ENCODE measurements around the gene IL1RN. TPM values are rescaled to one million over a fixed set of nuclear protein-coding genes. Genes with fewer than 3 reads are reported as not detected.

Gene IL1RN
- total and polyA plus RNA-seq, 2 of the 13 experiments (the other 11 are each of a cell fraction or from before 2014, with no cell fraction given), result 21.2 to 101 TPM

GRCh38 chr2:113157118-113157896, 29.9 kb downstream of the IL1RN start (continued):
- TF ChIP-seq, protein P1, sequence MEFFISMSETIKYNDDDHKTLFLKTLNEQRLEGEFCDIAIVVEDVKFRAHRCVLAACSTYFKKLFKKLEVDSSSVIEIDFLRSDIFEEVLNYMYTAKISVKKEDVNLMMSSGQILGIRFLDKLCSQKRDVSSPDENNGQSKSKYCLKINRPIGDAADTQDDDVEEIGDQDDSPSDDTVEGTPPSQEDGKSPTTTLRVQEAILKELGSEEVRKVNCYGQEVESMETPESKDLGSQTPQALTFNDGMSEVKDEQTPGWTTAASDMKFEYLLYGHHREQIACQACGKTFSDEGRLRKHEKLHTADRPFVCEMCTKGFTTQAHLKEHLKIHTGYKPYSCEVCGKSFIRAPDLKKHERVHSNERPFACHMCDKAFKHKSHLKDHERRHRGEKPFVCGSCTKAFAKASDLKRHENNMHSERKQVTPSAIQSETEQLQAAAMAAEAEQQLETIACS (CRISPR knock-in tag; IDR thresholded peaks at IDR 0.05), result peak; percentile 71
- no peak for TF ChIP-seq ZNF672 (CRISPR knock-in tag; IDR thresholded peaks at IDR 0.05)
- peak; percentile 10; the same call in 1 of the 2 replicates for TF ChIP-seq BCL6 (CRISPR knock-in tag; IDR thresholded peaks at IDR 0.05)
- TF ChIP-seq ZNF816 (CRISPR knock-in tag; IDR thresholded peaks at IDR 0.05; ENCODE audit: borderline replicate concordance), result no peak
- TF ChIP-seq FOXA1 (IDR thresholded peaks at IDR 0.05), result no peak
- TF ChIP-seq FOXA1 (CRISPR knock-in tag; IDR thresholded peaks at IDR 0.05), result no peak; the same call in 1 of the 2 replicates
- no peak for TF ChIP-seq ZNF20 (CRISPR knock-in tag; IDR thresholded peaks at IDR 0.05)
- peak; percentile 81; the same call in 1 of the 2 replicates for TF ChIP-seq GTF3A (CRISPR knock-in tag; conservative IDR thresholded peaks at IDR 0.05)
- TF ChIP-seq ZBTB49 (CRISPR knock-in tag; IDR thresholded peaks at IDR 0.05; ENCODE audit: borderline replicate concordance), result no peak
- TF ChIP-seq ZNF383 (CRISPR knock-in tag; IDR thresholded peaks at IDR 0.05; ENCODE audit: borderline replicate concordance), result no peak
- no peak for TF ChIP-seq ZNF264 (CRISPR knock-in tag; IDR thresholded peaks at IDR 0.05)
- TF ChIP-seq MXD3 (CRISPR knock-in tag; IDR thresholded peaks at IDR 0.05), result peak; percentile 28; the same call in 1 of the 2 replicates
- no peak for TF ChIP-seq MLXIP (CRISPR knock-in tag; IDR thresholded peaks at IDR 0.05; ENCODE audit: borderline replicate concordance)
- no peak for TF ChIP-seq SYNCRIP (IDR thresholded peaks at IDR 0.05; ENCODE audit: insufficient read depth, low read depth, low read length)
- no peak for TF ChIP-seq HNF4A (CRISPR knock-in tag; IDR thresholded peaks at IDR 0.05)
- no peak for TF ChIP-seq KAT8 (CRISPR knock-in tag; IDR thresholded peaks at IDR 0.05)
- TF ChIP-seq KDM5B (CRISPR knock-in tag; IDR thresholded peaks at IDR 0.05; ENCODE audit: borderline replicate concordance), result peak; percentile 71
- TF ChIP-seq ZKSCAN1 (IDR thresholded peaks at IDR 0.05; ENCODE audit: low read length), result no peak
- peak; percentile 63 for TF ChIP-seq ZNF605 (CRISPR knock-in tag; IDR thresholded peaks at IDR 0.05)
- no peak for TF ChIP-seq JUND (CRISPR knock-in tag; IDR thresholded peaks at IDR 0.05)
- TF ChIP-seq SP1 (IDR thresholded peaks at IDR 0.05), result no peak
- no peak for TF ChIP-seq SP1 (CRISPR knock-in tag; IDR thresholded peaks at IDR 0.05)
- TF ChIP-seq ZNF292 (CRISPR knock-in tag; IDR thresholded peaks at IDR 0.05; ENCODE audit: borderline replicate concordance, low read depth), result no peak
- no peak; the same call in 1 of the 2 replicates for TF ChIP-seq NRL (CRISPR knock-in tag; IDR thresholded peaks at IDR 0.05; ENCODE audit: borderline replicate concordance)
- TF ChIP-seq ZFP1 (CRISPR knock-in tag; IDR thresholded peaks at IDR 0.05), result no peak
- TF ChIP-seq JUN (CRISPR knock-in tag; IDR thresholded peaks at IDR 0.05), result no peak
